ENCODE results near the gene MLH3.
A peak's percentile ranks its signal among the peaks of the same experiment; 100 is the strongest.
"Not testable (repeated sequence)": the region's sequence is repeated elsewhere in the genome, so short reads cannot be mapped to it uniquely, and the experiment has no call there.

The MLH3 gene

DNA sequence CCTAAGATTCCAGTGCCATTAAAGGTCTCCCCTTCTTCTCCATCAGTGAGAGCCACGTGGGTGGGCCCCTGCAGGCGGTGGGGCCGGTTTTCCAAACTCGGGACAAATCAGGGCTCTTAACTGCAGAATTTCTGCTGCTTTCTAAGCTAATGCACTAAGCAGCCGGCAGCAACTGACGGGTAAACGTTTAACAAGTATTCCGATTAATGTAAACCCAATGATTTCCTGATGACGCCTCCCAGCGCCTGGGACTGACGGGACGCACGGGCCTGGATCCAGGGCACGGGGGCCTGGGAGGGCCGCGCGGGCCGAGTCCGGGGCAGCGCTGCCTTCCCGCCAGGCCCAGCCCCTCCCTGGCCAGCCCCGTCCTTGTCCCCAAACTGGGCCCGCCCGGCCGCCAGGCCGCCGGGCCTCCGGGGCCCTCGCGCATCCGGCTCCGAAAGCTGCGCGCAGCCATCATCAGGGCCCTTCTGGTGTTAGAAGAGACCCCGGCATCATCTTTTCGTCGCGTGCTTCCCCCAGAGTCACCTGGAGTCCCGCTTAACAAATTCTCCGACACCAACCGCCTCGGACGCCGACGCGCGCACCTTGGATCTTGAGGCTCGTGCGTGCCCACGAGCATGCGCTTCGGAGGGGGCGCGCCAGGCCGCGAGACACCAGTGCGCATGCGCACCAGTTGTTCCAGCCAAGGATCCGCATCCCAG lies at the start of gene MLH3:
MLH3 (minus strand) TSS at position 616 of the 704 bp plus-strand sequence. CDS start 1,812 bp downstream, outside the sequence.
- DNase-seq, result peak; percentile 40

DNA sequence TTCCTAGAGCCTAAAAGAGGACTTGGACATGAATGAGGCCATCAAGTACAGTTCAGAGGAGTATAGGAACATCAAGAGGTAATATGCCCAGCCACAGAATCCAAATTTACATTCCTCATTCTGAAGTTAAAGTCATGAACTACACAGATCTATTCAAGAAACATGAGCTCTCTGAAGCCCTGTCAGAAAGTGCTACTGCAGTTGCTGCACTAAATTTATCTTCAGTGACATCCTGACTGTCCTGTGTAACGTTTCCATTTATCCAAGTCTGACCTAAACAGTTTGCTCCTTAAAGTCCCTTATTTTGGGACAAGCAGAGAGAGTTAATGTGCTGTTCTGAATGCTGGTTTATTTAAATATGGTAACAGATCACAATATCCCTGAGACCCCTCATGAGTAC lies 47.4 kb upstream of the MLH3 start:
- no peak for DNase-seq

DNA sequence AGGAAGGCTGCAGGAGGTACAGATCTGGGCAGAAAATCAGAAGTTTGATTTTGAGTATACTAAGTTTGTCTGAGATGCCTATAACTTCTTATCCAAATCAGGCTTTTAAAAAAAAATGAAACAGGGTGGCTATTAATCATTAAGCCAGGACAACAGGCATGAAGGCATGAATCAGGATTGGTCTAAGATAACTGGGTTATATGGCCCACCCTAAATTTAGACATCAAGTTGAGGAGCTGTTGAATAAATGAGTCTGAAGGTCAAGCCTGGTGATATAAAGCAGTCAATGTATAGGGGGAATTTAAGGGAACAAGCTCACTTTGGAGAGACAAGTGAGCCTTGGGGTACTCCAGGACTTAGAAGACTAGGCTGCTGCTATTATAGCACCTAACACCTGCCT lies 46.9 kb upstream of the MLH3 start:
- no peak for DNase-seq

DNA sequence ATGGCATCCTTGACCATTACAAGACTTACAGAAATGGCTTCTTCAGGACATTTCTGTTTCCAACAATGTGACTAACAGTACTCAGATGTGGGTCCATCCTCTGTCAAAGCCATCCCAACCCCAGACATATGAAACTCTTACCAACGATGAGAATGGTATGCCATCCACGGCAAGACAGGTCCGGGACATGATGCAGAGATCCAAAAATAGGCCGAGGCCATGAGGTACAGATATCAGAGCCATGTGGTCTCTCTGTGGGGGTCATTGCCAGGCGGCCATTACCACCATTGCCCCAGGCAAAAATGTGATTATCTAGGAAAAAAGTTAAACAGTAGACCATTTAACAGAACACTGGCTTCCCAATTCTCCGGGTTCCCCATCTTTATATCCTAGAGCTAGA lies 45.7 kb upstream of the MLH3 start:
- DNase-seq, result no peak

DNA sequence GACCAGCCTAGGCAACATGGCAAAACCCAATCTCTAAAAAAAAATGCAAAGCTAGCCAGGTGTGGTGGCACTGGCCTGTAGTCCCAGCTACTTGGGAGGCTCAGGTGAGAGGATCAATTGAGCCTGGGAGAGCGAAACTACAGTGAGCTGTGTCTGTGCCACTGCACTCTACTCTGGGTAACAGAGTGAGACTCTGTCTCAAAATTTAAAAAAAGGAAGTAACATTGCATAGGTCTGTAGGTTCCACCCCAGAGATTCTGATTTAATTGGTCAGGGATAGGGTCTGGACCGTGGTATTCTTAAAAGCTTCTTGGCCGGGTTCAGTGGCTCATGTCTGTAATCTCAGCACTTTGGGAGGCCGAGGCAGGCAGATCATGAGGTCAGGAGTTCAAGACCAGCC lies 44.4 kb upstream of the MLH3 start:
- no peak for DNase-seq

DNA sequence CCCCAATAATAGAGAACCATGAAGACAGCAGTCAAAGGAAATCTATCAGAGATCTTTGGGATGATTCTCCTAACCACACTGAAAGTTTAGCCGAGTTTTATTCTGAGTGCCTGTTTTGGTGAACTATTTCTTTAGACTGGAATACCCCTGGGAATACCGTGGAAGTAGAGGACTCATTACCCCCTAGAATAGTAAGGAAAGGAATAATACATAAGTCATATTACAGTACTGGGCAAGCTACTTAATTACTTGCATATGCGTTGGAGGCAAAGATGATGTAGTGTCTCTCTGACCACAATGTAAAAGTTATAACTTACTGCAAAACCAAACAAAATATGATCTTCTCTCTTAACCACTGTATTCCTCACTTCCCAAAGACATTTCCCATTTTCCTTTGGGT lies 43.6 kb upstream of the MLH3 start:
- no peak for DNase-seq

DNA sequence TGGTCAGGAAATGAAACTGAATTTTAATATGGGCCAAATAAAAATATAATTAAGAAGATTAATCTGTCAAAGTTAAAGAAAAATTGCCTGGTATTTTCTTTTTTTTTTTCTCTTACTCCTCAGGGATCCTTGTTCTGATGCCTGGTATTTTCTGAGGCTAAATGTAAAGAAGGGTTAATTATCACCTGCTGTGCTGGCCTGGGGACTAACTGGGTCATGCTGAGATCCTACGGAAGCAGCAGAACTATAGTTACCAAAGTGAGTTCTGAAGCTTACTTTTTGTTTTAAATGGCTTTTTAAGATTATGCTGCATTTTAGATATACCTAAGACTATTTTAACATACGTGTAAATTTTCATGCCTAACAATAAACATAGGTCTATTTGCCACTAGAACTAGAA lies 41.4 kb upstream of the MLH3 start:
- DNase-seq, result no peak

DNA sequence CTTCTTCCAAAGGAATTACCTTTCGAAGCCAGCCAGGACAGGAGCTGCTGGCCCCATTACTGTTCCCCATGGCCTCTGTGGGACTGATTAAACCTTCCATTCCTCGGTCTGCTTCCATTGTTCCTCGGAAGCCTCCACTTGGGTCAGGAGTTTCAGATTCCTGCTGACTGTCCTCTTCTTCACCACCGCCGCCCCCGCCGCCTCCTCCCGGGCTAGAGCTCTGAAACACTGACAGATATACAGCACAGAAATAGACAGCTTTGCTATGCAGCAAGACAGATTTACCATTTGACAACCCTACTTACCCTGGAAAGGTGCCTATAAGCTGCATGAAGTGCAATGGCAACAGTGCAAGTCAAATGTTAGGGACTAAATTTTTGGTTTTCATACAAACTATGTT lies 40.0 kb upstream of the MLH3 start:
- DNase-seq, result no peak

DNA sequence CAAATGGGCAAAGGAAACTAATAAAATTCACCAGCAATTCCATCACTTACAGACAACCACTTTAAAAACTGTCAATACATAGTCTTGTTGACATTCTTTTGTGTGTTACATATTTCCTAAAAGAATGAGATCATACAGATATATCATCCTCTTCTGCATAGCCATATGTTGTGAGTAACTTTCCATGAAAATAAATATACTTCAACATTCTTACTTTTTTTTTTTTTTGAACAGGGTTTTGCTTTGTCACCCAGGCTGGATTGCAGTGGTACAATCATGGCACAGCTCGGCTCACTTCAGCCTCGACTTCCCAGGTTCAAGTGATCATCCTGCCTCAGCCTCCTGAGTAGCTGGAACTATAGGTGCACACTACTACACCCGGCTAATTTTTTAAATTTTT lies 39.1 kb upstream of the MLH3 start:
- no peak for DNase-seq

DNA sequence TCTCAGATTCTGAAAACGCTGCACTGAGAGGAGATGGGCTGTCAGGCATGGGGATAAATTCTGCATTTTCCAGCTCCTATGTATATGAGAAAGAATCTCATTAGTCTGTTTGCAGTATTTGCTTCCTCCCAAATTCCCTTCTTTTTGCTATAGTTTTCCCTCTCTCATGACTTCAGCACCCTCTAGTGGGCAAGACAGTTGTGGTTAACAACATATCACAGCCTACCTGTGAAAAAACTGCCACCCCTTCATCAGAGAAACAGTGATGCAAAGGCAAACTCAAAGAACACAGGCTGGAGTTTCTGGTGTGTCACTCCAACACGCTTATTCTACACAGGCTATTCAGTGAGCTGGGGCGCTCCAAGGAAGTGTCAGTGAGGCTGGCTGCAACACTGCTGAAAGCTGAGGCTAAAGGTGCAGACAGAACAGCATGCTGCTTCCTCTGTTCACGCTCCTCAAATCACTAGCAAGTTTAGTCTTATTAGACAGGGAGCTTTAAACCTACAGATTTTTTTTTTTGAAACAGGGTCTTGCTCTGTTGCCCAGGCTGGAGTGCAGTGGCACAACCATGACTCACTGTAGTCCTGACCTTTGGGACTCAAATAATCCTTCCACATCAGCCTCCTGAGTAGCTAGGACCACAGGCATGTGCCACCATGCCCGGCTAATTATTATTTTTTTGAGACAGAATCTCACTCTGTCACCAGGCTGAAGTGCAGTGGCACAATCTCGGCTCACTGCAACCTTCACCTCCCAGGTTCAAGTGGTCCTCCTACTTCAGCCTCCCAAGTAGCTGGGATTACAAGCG lies 37.5 kb upstream of the MLH3 start:
- DNase-seq, result no peak

DNA sequence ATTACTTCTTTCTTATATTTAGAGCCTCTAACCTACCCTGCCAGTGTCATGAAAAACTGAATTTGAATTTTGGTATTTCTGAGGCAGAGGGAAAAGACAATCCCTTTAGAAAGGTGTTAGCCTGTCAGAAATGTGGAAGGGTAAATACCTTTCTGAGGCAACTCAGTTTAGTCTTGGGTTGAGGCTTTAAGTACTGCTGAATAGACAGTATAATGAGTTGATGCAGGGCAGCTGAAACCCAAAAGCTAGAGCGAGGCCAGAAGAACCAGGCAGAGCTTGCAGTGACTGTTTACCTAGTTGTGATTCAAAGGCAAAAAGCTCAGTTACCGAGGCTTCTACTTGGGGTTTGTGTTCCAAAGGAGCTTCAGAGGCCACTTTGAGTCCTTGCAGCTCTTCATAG lies 36.9 kb upstream of the MLH3 start:
- DNase-seq, result no peak

DNA sequence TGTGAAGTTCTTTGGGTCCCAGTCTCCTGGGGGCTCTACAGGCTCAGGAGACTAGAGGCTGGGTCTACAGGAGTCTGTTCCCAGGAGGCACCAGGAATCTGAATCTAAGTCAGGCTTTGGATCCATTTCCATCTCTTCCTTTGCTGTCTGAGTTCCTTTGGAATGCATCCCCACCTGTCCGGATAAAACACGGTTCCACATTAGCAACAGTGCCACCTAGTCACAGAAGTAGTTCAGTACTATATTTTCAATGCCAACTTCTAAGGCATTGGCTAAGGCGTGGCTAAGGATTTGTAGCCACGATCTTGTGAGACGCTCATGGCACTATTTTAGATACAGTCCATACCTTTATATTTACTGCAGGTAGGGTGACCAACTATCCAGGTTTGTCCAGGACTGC lies 33.2 kb upstream of the MLH3 start:
- DNase-seq, result no peak

DNA sequence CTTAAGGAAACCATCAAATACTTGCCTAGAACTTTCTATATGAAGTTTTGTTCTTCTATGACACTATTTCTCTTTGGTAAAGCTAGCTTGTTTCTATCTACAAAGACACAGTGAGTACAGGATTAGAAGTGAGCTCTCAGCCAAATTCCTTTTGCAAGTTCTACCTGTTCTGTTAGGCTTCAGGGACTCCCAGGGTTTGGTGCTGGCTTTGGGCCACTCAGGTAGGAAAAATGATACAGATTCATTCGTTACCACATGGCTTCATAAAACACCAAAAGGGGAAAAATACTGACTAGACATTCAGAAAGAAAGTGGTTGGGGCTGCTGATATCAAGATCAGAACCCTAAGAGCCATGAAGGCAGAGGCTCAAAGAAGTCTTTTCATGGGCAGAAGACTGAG lies 32.0 kb upstream of the MLH3 start:
- no peak for DNase-seq

DNA sequence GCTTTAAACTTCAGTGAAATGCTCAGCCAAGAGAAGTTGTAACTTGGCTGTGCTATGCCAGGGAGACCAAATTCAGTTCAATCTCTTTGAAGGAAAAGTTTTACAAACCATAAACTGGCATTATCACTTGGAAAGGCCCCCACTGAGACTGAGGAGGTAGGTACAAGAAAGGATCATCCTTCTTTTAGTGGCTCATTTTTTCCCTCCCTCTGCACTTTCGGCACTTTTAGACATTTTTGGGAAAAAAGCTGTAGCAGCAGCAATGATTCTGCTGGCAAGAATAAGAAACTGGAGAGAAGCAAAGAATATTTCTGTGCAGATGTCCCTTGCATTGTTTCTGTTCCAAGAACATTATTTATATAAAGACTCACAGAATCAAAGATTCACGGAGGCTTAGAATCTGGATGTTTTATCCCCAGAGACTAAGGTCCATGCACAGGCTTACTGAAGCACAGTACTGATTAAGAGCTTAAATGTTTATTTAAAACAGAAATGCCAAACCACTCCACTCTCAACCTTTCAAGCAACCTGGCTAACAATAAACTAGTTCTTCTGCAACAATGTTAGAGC lies 30.5 kb upstream of the MLH3 start:
- DNase-seq, result no peak

DNA sequence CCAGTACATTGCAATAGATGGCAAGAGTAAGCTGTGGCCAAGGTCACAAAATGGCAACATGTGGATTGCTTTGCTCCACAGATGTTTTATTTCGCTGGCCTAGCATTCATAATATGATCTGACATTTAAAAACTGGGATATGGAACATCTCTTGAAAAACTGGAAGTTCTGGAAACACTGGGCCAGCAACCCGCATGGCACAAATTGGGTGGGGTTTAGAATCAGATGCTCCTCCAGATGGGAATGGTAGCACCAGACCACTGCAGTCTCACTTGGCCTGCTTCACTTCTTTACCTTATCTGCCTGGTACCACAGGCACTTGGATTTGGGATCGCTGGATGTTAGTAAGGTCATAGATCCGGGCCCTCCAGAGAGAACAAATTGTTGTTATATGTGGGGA lies 28.3 kb upstream of the MLH3 start:
- DNase-seq, result no peak

DNA sequence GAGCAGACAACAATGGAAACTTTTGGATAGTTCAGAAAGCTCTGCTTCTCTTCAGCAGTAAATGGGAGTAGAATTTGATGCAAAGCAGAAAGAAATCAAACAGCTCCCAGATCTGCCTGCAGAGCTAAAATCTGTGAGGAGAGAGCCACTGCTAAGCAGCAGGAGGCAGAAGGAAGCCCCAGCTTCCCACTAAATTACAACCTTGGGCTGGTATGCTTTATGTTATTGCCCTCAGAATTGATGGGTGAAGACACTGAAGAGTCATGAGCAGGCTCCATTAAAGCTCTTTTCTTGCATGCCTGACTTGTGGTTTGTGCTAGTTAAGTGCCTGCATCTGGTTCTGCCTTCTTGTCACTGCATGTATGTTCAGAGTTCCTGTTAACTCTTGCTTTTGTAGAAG lies 26.5 kb upstream of the MLH3 start:
- no peak for DNase-seq

DNA sequence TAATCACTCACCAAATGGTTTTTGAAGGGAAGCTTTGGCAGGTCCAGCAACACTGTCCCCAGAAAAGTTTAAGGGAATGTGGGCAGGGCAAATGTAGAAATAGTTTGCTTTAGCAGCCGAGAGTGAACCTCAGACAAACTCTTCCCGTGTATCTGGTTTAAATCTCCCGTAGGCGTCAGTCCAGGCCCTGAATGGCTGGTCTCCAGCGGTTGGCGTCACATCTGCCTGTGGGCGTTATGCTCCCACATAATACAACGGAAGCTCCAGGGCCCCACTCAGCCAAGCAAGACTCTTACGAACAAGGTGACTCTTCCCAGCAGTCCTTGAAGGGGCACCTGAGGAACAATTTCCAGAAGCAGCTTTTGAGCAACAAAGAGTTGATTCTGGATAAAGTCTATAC lies 19.1 kb upstream of the MLH3 start:
- no peak for DNase-seq

DNA sequence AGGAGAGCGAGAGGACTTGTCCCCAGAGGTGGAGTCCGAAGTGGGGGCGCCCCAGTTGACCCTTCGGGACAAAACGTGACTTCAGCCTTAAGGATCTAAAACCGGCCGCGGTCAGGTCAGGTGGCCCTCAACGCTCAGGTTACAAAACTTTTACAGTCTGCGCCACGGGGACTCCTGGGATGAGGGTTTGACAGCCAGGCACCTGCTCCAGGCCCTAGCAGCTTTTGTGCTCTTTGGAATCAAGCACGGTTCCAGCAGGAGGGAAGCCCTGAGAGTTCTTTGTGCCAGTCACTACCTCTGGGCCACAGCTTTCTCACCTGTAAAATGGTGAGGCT lies 18.5 kb upstream of the MLH3 start:
- DNase-seq, result no peak

DNA sequence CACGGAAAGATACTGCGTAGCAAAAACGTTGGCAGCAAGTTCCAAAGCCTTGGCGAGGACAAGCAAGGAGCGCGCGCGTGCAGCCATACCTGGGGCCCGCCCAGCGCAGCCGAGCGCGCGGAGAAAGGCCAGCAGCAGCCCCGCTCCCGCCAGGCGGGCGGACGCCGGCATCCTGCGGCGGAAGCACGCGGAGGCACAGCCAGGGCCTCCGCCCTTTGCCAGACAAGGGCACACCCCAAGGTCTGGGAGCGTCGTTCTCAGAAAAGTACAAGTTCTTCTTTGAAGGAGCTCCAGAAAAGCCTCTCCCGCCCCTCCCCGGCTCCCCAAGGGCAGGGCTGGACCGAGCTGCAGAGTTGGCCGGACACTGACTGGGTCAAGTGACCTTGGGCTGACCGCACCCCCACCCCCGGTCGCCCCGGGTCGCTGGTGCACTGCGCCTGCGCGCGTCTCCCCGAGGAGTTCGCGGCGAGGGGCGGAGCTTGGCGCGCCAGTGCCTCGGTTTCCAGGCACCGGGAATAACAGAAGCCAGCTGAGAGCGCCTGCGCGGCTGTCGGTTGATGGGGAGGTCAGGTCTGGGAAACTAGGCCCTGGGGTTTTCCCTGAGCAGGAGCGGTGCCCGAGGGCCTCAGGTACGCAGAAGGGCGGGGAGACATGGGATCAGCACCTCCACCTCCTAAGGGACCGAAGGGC lies 18.0 kb upstream of the MLH3 start, which contains the start of gene ZC2HC1C:
ZC2HC1C (plus strand) TSS at position 521 of the 690 bp plus-strand sequence. CDS start 933 bp downstream, outside the sequence.
- no peak for DNase-seq

DNA sequence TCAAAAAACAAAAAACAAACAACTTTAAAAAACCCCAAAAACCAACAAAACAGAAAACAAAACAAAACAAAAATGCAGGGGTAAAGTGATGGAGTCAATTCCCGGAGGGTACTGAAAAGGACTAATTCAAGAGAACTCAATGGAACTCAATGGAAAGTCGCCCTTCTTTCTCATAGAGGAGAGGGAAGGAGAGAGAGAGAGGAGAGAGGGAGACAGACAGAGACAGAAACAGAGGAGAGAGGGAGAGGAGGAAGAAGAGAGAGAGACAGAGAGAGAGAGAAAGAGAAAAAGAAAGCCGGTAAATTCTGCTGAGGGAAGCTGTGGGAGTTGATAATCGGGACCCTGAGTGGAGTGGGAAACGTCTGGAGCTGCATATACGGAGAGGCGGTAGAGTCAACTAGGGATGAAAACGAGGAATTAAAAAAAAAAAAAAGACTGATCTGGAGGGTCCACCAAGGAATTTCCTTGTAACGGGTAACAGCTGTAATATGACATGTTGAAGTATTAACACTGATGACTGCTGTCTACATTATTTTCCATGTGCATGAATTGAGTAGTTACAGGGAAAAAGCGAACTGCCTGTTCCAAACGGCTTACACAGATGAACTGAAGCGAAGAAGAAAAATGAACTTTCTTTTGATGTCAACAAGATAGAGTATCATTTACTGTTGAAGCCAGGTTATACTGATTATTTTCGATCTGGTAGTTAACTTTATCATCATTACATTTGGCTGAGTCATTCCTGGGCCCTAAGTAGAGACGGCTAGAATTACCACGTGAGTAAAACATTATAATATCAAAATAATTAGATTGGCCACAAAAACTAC lies 17.2 kb upstream of the MLH3 start:
- no peak for DNase-seq

DNA sequence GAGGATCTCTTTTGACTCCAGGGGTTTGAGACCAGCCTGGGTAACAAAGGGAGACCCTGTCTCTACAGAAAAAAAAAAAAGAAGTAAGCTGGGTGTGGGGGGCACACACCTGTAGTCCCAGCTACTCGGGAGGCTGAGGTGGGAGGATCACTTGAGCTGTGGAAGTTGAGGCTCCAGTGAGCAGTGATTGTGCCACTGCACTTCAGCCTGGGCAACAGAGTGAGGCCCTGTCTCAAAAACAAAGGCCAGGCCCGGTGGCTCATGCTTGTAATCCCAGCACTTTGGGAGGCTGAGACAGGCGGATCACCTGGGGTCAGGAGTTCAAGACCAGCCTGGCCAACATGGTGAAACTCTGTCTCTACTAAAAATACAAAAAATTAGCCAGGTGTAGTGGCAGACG lies 16.5 kb upstream of the MLH3 start:
- DNase-seq, result not testable (repeated sequence)

DNA sequence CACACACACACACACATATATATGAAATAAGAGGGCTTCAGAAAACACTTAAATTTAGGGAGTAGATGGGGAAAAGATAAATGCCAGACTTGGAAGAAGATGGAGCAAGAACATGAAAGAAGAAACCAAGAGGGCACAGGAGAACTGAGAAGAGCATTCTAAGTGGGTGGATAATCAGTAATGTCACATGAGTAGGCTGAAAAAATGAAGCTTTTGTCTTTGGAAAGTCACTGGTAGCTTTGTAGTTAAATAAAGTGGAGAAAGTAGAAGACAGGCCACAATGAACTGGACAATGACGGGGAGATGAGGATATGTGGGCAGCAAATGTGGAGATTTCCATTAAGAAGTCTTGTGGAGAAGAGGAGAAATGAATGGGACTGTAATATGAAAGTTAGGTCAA lies 15.9 kb upstream of the MLH3 start:
- no peak for DNase-seq

DNA sequence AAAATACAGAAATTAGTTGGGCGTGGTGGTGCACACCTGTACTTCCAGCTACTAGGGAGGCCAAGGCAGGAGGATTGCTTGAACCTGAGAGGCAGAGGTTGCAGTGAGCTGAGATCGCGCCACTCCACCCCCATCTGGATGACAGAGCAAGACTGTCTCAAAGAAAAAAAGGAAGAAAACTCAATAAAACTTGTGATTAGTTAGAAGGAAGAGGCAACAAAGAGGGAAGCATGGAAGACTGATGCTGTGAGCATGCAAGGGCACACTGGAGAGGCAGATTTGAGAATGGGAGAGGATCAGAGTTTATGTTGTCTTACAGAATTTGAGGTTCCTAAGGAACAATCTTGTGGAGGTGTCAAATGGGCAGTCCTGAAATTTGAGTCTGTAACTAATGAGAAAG lies 15.4 kb upstream of the MLH3 start:
- DNase-seq, result no peak

Measured in GDM1 (cell line).